KOPT-K1 (cell line): Measurements from ENCODE around the gene EZR.

Experiments
- H3K27ac ChIP-seq: fragments of 200-600 bp; sonication (generic); 2 replicates; pipeline ENCODE4 v1.5.1; 2016; ENCODE audit warnings: antibody characterized with exemption, mild to moderate bottlenecking, low read depth, low read length; ENCODE audit not compliant: poor library complexity, severe bottlenecking
- H3K36me3 ChIP-seq: fragments of 200-600 bp; sonication (generic); 2 replicates; pipeline ENCODE4 v1.5.1; 2017; ENCODE audit warnings: antibody characterized with exemption, mild to moderate bottlenecking, low read length, moderate library complexity; ENCODE audit not compliant: insufficient read depth
- H3K9me3 ChIP-seq: fragments of 200-600 bp; sonication (generic); 2 replicates; pipeline ENCODE4 v1.5.1; 2017; ENCODE audit warnings: antibody characterized with exemption, low read length, mild to moderate bottlenecking; ENCODE audit not compliant: insufficient read depth, poor library complexity, severe bottlenecking

EZR gene

GRCh38 chr6:158739673-158740072 lies 79.5 kb downstream of the EZR start:
- Histone ChIP-seq H3K36me3 (no peaks in the 10 kb centered on the region), H3K27ac (no peak overlapping the region), H3K9me3 (peaks cover 12% of the 10 kb centered on the region)

GRCh38 chr6:158737710-158738615 lies 81.2 kb downstream of the EZR start:
- Histone ChIP-seq H3K36me3 (no peaks in the 10 kb centered on the region), H3K27ac (no peak overlapping the region), H3K9me3 (peaks cover 19% of the 10 kb centered on the region)

DNA sequence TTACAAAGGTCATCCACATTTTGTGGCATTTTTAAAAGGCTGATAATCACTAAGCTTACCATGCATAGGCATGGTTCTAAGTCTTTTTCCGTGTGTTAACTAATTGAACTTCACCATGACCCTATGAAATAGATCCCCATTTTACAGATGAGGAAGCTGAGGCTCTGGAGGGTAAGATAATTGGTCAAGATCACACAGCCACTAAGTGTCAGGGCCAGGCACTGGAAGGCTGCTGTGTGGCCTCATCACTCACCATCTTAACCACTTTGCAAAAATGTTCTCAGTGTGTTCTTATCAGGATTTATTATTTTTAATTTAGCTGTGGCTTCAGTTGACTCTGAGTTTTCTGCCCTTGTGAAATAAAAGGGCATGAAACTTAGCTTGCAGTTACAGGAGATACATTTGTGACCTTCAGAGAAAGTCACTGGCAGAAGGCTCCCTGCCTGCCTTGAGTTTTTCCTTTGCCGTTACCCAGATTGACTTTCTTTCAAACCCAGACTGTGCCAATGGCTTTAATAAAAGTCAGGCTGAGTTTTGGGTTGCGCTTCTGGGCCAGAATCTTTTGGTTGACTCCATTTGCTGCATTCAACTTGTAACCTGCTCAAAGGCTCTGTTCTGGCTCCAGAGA lies 82.0 kb downstream of the EZR start:
- no peak overlapping the region for H3K27ac ChIP-seq

GRCh38 chr6:158735009-158735408 lies 84.2 kb downstream of the EZR start:
- H3K27ac ChIP-seq = no peak overlapping the region
- no peaks in the 10 kb centered on the region for H3K36me3 ChIP-seq
- H3K9me3 ChIP-seq = peaks cover 26% of the 10 kb centered on the region

More for the DNA sequence above, 82.0 kb downstream of the EZR start:
- H3K9me3 ChIP-seq = peaks cover 19% of the 10 kb centered on the region
- H3K36me3 ChIP-seq = no peaks in the 10 kb centered on the region

DNA sequence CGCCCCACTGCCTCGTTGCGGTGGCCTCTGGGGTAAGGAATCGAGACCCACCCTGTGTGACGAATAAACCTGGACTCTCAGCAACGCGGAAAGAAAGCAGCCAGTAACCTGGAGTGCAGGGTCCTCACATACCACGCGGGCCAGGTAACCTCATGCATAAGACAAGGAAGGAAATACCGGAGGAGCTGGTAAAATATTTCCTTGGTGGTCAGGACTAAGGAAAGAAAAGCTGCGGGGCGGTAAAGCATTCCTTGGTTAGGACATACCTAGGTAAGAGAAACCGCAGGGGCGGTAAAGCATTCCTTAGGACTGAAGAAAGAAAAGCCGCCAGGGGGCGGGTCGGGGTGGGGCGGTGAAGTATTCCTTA lies 88.6 kb downstream of the EZR start:
- Histone ChIP-seq H3K36me3 (no peaks in the 10 kb centered on the region), H3K27ac (no peak overlapping the region), H3K9me3 (peaks cover 18% of the 10 kb centered on the region)

DNA sequence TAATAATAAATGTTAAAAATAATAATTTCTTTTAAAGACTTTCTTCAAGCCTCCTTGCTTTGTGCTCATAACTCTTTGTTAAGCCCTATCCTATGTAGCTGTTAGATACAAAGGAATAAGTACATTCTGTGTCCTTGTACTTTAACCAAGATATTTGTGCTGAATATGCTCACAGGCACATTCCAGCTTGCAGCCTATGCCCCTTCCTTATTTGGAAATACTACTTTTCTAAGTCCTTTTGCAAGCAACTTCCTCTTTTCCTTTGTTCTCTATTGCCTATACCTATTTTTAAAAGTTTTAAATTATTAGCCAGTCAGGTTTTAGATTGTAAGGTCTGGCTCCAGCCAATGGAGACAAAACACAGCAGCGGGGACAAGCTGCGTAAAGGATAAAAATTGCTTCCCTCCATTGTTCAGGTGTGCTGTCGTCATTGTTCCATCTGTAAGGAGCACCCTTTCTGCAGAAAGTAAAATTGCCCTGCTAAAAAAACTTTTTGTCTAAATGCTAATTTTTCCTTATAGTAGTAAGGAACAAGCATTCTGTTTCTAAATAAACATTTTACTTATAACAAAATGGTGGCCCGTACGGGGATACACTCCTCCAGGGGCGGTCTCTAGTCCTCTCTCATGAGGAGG lies 89.1 kb downstream of the EZR start:
- Histone ChIP-seq H3K27ac (no peak overlapping the region), H3K36me3 (no peaks in the 10 kb centered on the region), H3K9me3 (peaks cover 18% of the 10 kb centered on the region)

- H3K27ac ChIP-seq = no peak overlapping the region
- no peaks in the 10 kb centered on the region for H3K36me3 ChIP-seq
- peaks cover 10% of the 10 kb centered on the region for H3K9me3 ChIP-seq
These were observed 93.5 kb downstream of the EZR start for GRCh38 chr6:158725704-158726103.

- no peaks in the 10 kb centered on the region for H3K9me3 ChIP-seq
- no peak overlapping the region for H3K27ac ChIP-seq
- H3K36me3 ChIP-seq = no peaks in the 10 kb centered on the region
These were observed 96.9 kb downstream of the EZR start for GRCh38 chr6:158722176-158722729.

DNA sequence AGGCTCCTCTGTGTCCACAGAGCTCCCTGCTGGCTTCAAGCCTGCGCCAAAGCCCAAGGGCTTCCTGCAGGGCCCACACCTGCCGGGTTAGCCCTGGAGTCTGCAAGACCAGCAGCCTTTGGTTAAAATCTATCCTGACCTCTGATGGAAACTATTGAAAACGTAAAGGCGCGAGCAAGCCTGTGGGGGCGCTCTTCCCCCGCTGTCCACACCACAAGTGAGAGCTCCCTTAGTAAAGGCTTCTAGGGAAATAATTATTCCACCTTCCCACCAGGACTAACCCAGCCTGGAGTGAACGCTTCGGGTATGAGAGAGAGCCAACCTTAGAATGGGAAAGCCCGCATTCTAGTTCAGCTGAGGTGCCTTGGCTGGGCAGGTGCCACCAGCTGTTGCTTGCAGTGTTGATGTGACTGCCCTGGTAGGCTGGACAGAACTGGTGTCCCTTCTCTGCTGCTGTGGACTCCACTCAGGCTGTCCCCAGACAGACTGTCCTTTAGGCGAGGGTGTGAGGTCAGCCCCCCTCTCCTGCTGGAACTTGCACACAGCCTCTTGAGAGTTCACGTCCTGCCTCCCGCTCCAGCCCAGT lies 100.6 kb downstream of the EZR start:
- Histone ChIP-seq H3K27ac (no peak overlapping the region), H3K36me3 (no peaks in the 10 kb centered on the region), H3K9me3 (no peaks in the 10 kb centered on the region)

GRCh38 chr6:158717341-158718330 lies 101.5 kb downstream of the EZR start:
- H3K27ac ChIP-seq = peak overlapping the region; percentile 28
- H3K9me3 ChIP-seq = no peaks in the 10 kb centered on the region
- no peaks in the 10 kb centered on the region for H3K36me3 ChIP-seq
